H1 (cell line): Measurements from ENCODE around the gene GALNTL6. TPM values are rescaled to one million over a fixed set of nuclear protein-coding genes. Genes with fewer than 3 reads are reported as not detected.

Source experiments
- polyA plus RNA-seq, 7 experiments: library from polyadenylated mRNA; depleted of rRNA in 3 of 7; stranded (reverse) in 5 of 7; unstranded in 2 of 7; fragments of >200 nt in 5 of 7; fragments of 200-250 nt in 2 of 7; gene quantifications; 1 replicate in 5 of 7; 2 replicates in 1 of 7; 4 replicates in 1 of 7; pipeline versions ENCODE4 v1.2.1 to v1.2.3, GENCODE V29; 2011 to 2013; ENCODE audit warnings: missing spikeins in 2 of 7, mixed read lengths in 2 of 7
- total RNA-seq: library from RNA; stranded (reverse); fragmentation: NEBNext Ultra II Directional; extraction: Animal tissue kit (Norgen Biotek cat#: 25700); gene quantifications from 2 replicates; pipeline ENCODE4 v1.2.1, GENCODE V29; 2021
- TF ChIP-seq, protein P1 (sequence below): fragments of 300-600 bp; sonication (generic); IDR thresholded peaks from 2 replicates; pipeline ENCODE4 v1.7.1; 2012; ENCODE audit warnings: low read length, moderate library complexity, mild to moderate bottlenecking, inconsistent platforms; ENCODE audit not compliant: insufficient replicate concordance

GALNTL6 gene
- total and polyA plus RNA-seq, 2 of the 8 experiments (the other 6 are each of a cell fraction or from before 2014, with no cell fraction given), result 0.03 to 0.32 TPM

DNA sequence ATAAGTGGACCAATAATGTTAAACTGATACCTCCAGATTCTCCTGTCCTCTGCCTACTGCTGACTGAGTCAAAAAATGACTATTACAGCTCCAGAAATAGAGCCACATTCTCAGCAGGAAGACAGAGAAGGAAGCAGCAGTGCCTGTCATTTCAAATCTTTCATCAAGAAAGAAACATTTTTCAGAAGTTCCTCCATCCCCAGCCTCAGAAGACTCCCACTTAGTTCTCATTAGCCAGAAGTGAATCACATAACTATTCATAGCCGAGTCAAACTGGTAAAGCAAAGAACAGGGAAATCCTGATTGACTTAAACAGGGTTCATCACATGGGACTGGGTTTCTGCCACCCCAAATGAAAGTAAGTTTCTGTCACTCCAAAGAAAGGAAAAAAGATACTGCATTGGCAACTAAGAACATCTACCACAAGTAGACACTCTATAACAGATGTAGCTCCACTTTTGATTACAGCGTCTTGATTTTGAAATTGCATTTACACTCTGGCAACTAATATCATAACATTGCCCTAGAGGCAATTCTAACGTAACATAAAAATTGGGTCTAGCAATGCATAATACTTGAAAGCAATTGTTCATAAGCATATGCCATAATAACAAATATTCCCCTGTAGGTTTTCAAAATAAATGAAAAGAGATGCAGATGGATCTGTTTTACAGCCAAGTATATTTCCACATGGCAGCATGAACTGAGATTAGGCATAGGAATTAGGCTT, 599.8 kb downstream of the GALNTL6 start (continued):
- TF ChIP-seq, protein P1, sequence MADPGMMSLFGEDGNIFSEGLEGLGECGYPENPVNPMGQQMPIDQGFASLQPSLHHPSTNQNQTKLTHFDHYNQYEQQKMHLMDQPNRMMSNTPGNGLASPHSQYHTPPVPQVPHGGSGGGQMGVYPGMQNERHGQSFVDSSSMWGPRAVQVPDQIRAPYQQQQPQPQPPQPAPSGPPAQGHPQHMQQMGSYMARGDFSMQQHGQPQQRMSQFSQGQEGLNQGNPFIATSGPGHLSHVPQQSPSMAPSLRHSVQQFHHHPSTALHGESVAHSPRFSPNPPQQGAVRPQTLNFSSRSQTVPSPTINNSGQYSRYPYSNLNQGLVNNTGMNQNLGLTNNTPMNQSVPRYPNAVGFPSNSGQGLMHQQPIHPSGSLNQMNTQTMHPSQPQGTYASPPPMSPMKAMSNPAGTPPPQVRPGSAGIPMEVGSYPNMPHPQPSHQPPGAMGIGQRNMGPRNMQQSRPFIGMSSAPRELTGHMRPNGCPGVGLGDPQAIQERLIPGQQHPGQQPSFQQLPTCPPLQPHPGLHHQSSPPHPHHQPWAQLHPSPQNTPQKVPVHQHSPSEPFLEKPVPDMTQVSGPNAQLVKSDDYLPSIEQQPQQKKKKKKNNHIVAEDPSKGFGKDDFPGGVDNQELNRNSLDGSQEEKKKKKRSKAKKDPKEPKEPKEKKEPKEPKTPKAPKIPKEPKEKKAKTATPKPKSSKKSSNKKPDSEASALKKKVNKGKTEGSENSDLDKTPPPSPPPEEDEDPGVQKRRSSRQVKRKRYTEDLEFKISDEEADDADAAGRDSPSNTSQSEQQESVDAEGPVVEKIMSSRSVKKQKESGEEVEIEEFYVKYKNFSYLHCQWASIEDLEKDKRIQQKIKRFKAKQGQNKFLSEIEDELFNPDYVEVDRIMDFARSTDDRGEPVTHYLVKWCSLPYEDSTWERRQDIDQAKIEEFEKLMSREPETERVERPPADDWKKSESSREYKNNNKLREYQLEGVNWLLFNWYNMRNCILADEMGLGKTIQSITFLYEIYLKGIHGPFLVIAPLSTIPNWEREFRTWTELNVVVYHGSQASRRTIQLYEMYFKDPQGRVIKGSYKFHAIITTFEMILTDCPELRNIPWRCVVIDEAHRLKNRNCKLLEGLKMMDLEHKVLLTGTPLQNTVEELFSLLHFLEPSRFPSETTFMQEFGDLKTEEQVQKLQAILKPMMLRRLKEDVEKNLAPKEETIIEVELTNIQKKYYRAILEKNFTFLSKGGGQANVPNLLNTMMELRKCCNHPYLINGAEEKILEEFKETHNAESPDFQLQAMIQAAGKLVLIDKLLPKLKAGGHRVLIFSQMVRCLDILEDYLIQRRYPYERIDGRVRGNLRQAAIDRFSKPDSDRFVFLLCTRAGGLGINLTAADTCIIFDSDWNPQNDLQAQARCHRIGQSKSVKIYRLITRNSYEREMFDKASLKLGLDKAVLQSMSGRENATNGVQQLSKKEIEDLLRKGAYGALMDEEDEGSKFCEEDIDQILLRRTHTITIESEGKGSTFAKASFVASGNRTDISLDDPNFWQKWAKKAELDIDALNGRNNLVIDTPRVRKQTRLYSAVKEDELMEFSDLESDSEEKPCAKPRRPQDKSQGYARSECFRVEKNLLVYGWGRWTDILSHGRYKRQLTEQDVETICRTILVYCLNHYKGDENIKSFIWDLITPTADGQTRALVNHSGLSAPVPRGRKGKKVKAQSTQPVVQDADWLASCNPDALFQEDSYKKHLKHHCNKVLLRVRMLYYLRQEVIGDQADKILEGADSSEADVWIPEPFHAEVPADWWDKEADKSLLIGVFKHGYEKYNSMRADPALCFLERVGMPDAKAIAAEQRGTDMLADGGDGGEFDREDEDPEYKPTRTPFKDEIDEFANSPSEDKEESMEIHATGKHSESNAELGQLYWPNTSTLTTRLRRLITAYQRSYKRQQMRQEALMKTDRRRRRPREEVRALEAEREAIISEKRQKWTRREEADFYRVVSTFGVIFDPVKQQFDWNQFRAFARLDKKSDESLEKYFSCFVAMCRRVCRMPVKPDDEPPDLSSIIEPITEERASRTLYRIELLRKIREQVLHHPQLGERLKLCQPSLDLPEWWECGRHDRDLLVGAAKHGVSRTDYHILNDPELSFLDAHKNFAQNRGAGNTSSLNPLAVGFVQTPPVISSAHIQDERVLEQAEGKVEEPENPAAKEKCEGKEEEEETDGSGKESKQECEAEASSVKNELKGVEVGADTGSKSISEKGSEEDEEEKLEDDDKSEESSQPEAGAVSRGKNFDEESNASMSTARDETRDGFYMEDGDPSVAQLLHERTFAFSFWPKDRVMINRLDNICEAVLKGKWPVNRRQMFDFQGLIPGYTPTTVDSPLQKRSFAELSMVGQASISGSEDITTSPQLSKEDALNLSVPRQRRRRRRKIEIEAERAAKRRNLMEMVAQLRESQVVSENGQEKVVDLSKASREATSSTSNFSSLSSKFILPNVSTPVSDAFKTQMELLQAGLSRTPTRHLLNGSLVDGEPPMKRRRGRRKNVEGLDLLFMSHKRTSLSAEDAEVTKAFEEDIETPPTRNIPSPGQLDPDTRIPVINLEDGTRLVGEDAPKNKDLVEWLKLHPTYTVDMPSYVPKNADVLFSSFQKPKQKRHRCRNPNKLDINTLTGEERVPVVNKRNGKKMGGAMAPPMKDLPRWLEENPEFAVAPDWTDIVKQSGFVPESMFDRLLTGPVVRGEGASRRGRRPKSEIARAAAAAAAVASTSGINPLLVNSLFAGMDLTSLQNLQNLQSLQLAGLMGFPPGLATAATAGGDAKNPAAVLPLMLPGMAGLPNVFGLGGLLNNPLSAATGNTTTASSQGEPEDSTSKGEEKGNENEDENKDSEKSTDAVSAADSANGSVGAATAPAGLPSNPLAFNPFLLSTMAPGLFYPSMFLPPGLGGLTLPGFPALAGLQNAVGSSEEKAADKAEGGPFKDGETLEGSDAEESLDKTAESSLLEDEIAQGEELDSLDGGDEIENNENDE, result no peak
